ENCODE data around the gene SLC27A2. TPM values are rescaled to one million over a fixed set of nuclear protein-coding genes. Genes with fewer than 3 reads are reported as not detected.

The SLC27A2 gene
- total and polyA plus RNA-seq, 4 donors: 80.2 to 504 (median 216) TPM

DNA sequence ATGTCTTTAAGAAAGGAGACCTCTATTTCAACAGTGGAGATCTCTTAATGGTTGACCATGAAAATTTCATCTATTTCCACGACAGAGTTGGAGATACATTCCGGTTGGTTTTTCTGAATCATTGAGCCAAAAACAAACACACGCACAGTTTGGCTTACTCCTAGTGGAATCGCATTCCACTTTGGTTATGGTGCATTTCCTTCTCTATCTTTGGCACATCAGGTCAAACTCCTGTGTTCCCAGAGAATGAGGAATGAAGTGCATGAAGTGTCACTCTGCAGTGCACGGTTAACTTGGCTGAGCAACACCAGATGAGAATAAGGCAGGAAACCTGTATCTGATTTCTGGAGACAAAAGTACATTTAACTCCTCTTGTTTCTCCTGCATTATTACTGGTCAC is 45.1 kb downstream of the SLC27A2 start:
- no peak for TF ChIP-seq FOXA1 (IDR thresholded peaks at IDR 0.05)
- no peak for TF ChIP-seq EGR1 (IDR thresholded peaks at IDR 0.05; ENCODE audit: low read depth in 2 of 2)
- no peak for TF ChIP-seq MAX (IDR thresholded peaks at IDR 0.05)
- TF ChIP-seq RXRA (IDR thresholded peaks at IDR 0.05): peak in 1 of 2 donors; percentile 58
- peak in 1 of 2 donors; percentile 6 for TF ChIP-seq RAD21 (IDR thresholded peaks at IDR 0.05)
- TF ChIP-seq, protein P1, sequence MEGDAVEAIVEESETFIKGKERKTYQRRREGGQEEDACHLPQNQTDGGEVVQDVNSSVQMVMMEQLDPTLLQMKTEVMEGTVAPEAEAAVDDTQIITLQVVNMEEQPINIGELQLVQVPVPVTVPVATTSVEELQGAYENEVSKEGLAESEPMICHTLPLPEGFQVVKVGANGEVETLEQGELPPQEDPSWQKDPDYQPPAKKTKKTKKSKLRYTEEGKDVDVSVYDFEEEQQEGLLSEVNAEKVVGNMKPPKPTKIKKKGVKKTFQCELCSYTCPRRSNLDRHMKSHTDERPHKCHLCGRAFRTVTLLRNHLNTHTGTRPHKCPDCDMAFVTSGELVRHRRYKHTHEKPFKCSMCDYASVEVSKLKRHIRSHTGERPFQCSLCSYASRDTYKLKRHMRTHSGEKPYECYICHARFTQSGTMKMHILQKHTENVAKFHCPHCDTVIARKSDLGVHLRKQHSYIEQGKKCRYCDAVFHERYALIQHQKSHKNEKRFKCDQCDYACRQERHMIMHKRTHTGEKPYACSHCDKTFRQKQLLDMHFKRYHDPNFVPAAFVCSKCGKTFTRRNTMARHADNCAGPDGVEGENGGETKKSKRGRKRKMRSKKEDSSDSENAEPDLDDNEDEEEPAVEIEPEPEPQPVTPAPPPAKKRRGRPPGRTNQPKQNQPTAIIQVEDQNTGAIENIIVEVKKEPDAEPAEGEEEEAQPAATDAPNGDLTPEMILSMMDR (IDR thresholded peaks at IDR 0.05; ENCODE audit: low read depth, low read length, missing input control): no peak
- no peak for TF ChIP-seq GABPA (IDR thresholded peaks at IDR 0.05 in 1 of 2, conservative IDR thresholded peaks at IDR 0.05 in 1 of 2)
- TF ChIP-seq YY1 (IDR thresholded peaks at IDR 0.05): no peak
- no peak for TF ChIP-seq TAF1 (conservative IDR thresholded peaks at IDR 0.05)
- no peak for TF ChIP-seq FOXA2 (IDR thresholded peaks at IDR 0.05)
- peak; percentile 24 for TF ChIP-seq SP1 (IDR thresholded peaks at IDR 0.05)
- TF ChIP-seq HNF4A (conservative IDR thresholded peaks at IDR 0.05): peak; percentile 42 to 63
- peak overlapping the region in 1 of 2 donors; percentile 25 for H3K27ac ChIP-seq (ENCODE audit: low read depth in 1 of 2, low read length in 2 of 2)
- H3K9me3 ChIP-seq (ENCODE audit: control insufficient read depth in 4 of 4, low read length in 3 of 4): no peaks in the 10 kb centered on the region
- 42% methylated on average over 5 of the region's 5 CpGs for WGBS
- peaks cover 3 to 31% (median 23%) of the 10 kb centered on the region in 4 donors for H3K4me1 ChIP-seq (ENCODE audit: control insufficient read depth in 4 of 4, insufficient read depth in 4 of 4, low read length in 3 of 4)
- H3K9ac ChIP-seq (ENCODE audit: low read depth in 1 of 2, low read length in 2 of 2): no peak overlapping the region
- peaks cover 0 to 51% (median 25%) of the 10 kb centered on the region in 4 donors for H3K36me3 ChIP-seq (ENCODE audit: control insufficient read depth in 4 of 4, insufficient read depth in 3 of 4, low read depth in 1 of 4, low read length in 3 of 4)
- no peaks in the 10 kb centered on the region for H3K27me3 ChIP-seq (ENCODE audit: control insufficient read depth in 4 of 4, insufficient read depth in 4 of 4, low read length in 3 of 4)
- no peak for DNase-seq (ENCODE audit: low spot score)
- H3K4me3 ChIP-seq (ENCODE audit: low read depth in 1 of 3, low read length in 3 of 3): no peak overlapping the region

DNA sequence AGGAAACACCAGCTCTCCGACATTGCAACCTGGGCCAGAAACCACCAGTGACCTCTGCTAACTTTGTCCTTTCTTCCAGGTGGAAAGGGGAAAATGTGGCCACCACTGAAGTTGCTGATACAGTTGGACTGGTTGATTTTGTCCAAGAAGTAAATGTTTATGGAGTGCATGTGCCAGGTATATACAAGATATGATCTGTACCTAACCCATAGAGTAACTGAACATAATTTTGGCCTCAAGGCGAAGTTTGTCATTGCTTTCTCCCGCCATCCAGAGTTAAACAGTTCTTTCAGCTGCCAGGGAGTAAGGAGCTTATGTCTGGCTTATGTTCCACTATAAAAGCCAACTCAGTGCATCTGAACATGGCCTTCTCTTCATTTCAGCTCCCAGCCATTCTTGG is 46.9 kb downstream of the SLC27A2 start:
- H3K9ac ChIP-seq (ENCODE audit: low read depth in 1 of 2, low read length in 2 of 2): no peak overlapping the region
- peaks cover 0 to 48% (median 23%) of the 10 kb centered on the region in 4 donors for H3K36me3 ChIP-seq (ENCODE audit: control insufficient read depth in 4 of 4, insufficient read depth in 3 of 4, low read depth in 1 of 4, low read length in 3 of 4)
- H3K4me3 ChIP-seq (ENCODE audit: low read depth in 1 of 3, low read length in 3 of 3): no peak overlapping the region
- no peaks in the 10 kb centered on the region for H3K27me3 ChIP-seq (ENCODE audit: control insufficient read depth in 4 of 4, insufficient read depth in 4 of 4, low read length in 3 of 4)
- 97% methylated on average over 3 of the region's 3 CpGs for WGBS
- DNase-seq (ENCODE audit: low spot score): no peak
- H3K27ac ChIP-seq (ENCODE audit: low read depth in 1 of 2, low read length in 2 of 2): no peak overlapping the region
- TF ChIP-seq RXRA (IDR thresholded peaks at IDR 0.05) (no peak), SP1 (IDR thresholded peaks at IDR 0.05) (no peak), HNF4G (IDR thresholded peaks at IDR 0.05) (no peak), MAX (IDR thresholded peaks at IDR 0.05) (no peak), HNF4A (conservative IDR thresholded peaks at IDR 0.05) (no peak), NR2F2 (IDR thresholded peaks at IDR 0.05) (no peak), RAD21 (IDR thresholded peaks at IDR 0.05) (no peak), FOXA2 (IDR thresholded peaks at IDR 0.05) (no peak), EGR1 (IDR thresholded peaks at IDR 0.05; ENCODE audit: low read depth in 2 of 2) (no peak), ZBTB33 (IDR thresholded peaks at IDR 0.05) (no peak), GABPA (IDR thresholded peaks at IDR 0.05 in 1 of 2, conservative IDR thresholded peaks at IDR 0.05 in 1 of 2) (no peak), YY1 (IDR thresholded peaks at IDR 0.05) (no peak), JUND (IDR thresholded peaks at IDR 0.05) (no peak), FOXA1 (IDR thresholded peaks at IDR 0.05) (no peak), TAF1 (conservative IDR thresholded peaks at IDR 0.05) (no peak)
- TF ChIP-seq, protein P2, sequence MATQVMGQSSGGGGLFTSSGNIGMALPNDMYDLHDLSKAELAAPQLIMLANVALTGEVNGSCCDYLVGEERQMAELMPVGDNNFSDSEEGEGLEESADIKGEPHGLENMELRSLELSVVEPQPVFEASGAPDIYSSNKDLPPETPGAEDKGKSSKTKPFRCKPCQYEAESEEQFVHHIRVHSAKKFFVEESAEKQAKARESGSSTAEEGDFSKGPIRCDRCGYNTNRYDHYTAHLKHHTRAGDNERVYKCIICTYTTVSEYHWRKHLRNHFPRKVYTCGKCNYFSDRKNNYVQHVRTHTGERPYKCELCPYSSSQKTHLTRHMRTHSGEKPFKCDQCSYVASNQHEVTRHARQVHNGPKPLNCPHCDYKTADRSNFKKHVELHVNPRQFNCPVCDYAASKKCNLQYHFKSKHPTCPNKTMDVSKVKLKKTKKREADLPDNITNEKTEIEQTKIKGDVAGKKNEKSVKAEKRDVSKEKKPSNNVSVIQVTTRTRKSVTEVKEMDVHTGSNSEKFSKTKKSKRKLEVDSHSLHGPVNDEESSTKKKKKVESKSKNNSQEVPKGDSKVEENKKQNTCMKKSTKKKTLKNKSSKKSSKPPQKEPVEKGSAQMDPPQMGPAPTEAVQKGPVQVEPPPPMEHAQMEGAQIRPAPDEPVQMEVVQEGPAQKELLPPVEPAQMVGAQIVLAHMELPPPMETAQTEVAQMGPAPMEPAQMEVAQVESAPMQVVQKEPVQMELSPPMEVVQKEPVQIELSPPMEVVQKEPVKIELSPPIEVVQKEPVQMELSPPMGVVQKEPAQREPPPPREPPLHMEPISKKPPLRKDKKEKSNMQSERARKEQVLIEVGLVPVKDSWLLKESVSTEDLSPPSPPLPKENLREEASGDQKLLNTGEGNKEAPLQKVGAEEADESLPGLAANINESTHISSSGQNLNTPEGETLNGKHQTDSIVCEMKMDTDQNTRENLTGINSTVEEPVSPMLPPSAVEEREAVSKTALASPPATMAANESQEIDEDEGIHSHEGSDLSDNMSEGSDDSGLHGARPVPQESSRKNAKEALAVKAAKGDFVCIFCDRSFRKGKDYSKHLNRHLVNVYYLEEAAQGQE (IDR thresholded peaks at IDR 0.05): no peak
- TF ChIP-seq, protein P3, sequence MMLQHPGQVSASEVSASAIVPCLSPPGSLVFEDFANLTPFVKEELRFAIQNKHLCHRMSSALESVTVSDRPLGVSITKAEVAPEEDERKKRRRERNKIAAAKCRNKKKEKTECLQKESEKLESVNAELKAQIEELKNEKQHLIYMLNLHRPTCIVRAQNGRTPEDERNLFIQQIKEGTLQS (IDR thresholded peaks at IDR 0.05): no peak
- TF ChIP-seq, protein P1 (IDR thresholded peaks at IDR 0.05; ENCODE audit: low read depth, low read length, missing input control): no peak
- H3K9me3 ChIP-seq (ENCODE audit: control insufficient read depth in 4 of 4, low read length in 3 of 4): no peaks in the 10 kb centered on the region
- H3K4me1 ChIP-seq (ENCODE audit: control insufficient read depth in 4 of 4, insufficient read depth in 4 of 4, low read length in 3 of 4): peaks cover 9 to 42% (median 32%) of the 10 kb centered on the region in 4 donors
